Uterus (tissue), 4 donors: Measurements from ENCODE around the gene CPOX. TPM values are rescaled to one million over a fixed set of nuclear protein-coding genes. Genes with fewer than 3 reads are reported as not detected.

Experiments
- DNase-seq, 2 donors: peaks; one replicate each; pipeline ENCODE4 v3.0.0-alpha.2; 2019 to 2020
- H3K27ac ChIP-seq, 2 donors: fragments of 200-600 bp; sonication (generic); 1 replicate in 1 of 2; 2 replicates in 1 of 2; pipeline ENCODE4 v1.5.1; 2016 to 2018
- H3K27me3 ChIP-seq, 2 donors: fragments of 200-600 bp; sonication (generic); one replicate each; pipeline ENCODE4 v1.5.1; 2018 to 2019; ENCODE audit warnings: control low read depth in 1 of 2
- H3K36me3 ChIP-seq, 2 donors: fragments of 200-600 bp; sonication (generic); one replicate each; pipeline ENCODE4 v1.5.1; 2019; ENCODE audit warnings: control low read depth in 1 of 2
- H3K4me1 ChIP-seq, 2 donors: fragments of 200-600 bp; sonication (generic); one replicate each; pipeline ENCODE4 v1.5.1; 2018 to 2019; ENCODE audit warnings: control low read depth in 1 of 2
- H3K4me3 ChIP-seq, 2 donors: fragments of 200-600 bp; sonication (generic); 1 replicate in 1 of 2; 2 replicates in 1 of 2; pipeline ENCODE4 v1.5.1; 2018 to 2019; ENCODE audit warnings: mild to moderate bottlenecking in 1 of 2
- H3K9me3 ChIP-seq, 2 donors: fragments of 200-600 bp; sonication (generic); one replicate each; pipeline ENCODE4 v1.5.1; 2019; ENCODE audit warnings: control low read depth in 1 of 2
- POLR2A ChIP-seq, 2 donors: fragments of 450-650 bp; IDR thresholded peaks; one replicate each; pipeline ENCODE4 v1.6.1; 2016; ENCODE audit warnings: antibody characterized with exemption in 2 of 2, mild to moderate bottlenecking in 1 of 2, moderate library complexity in 1 of 2
- intact Hi-C: fragments of 100-400 bp; cut with DNase I; formaldehyde crosslinking; loops from one replicate; pipeline ENCODE4 v1.15.1; 2023; ENCODE audit warnings: low total_unique reads
- total RNA-seq, 4 donors: library from RNA; depleted of rRNA in 3 of 4; stranded (reverse); fragments of >200 nt in 3 of 4; gene quantifications; one replicate each; pipeline versions ENCODE4 v1.1.0 to v1.2.4, GENCODE V29; 2014 to 2023
- TF ChIP-seq, protein P1 (sequence below), 4 experiments: fragments of 200-600 bp in 2 of 4; fragments of 450-650 bp in 2 of 4; sonication (generic) in 2 of 4; IDR thresholded peaks; one replicate each; pipeline ENCODE4 v1.5.1; 2016 to 2019; ENCODE audit warnings: antibody characterized with exemption in 4 of 4, mild to moderate bottlenecking in 2 of 4, moderate library complexity in 1 of 4
- donor health status: DM: yes; HTN: yes; CAD: no.

The CPOX gene
- total RNA-seq, 4 donors from 2014 or later: 2.8 to 30.5 (median 17.7) TPM

DNA sequence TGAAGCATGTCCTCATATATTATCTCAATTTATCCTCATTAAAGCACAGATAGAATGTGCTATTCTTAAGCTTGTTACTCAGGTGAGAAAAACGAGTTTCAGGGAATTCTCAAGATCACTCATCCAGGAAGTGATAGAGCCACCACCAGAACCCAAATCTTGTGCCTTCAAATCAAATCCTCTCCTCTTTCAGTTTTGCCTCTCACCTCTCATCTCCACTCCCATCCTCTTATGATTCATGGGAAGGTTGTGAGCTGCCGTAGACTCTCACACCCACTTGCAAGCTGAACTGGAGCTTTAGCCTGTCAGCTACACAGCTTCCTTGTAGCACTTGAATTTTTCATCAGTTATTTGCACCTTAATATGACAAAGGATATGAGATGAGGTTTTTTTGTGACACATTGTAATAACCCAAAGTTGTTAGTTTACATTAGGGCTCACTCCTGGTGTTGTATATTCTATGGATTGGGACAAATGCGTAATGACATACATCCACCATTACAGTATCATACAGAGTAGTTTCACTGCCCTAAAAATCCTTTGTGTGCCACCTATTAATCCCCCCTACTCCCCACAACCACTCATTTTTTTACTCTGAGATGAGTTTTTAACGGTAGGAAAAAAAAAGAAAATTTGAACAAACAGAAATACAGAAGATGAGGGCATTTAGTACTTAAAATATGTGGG is 35.9 kb downstream of the CPOX start:
- no peaks in the 10 kb centered on the region for H3K36me3 ChIP-seq
- no peak overlapping the region for H3K4me3 ChIP-seq
- DNase-seq: no peak
- TF ChIP-seq, protein P1, sequence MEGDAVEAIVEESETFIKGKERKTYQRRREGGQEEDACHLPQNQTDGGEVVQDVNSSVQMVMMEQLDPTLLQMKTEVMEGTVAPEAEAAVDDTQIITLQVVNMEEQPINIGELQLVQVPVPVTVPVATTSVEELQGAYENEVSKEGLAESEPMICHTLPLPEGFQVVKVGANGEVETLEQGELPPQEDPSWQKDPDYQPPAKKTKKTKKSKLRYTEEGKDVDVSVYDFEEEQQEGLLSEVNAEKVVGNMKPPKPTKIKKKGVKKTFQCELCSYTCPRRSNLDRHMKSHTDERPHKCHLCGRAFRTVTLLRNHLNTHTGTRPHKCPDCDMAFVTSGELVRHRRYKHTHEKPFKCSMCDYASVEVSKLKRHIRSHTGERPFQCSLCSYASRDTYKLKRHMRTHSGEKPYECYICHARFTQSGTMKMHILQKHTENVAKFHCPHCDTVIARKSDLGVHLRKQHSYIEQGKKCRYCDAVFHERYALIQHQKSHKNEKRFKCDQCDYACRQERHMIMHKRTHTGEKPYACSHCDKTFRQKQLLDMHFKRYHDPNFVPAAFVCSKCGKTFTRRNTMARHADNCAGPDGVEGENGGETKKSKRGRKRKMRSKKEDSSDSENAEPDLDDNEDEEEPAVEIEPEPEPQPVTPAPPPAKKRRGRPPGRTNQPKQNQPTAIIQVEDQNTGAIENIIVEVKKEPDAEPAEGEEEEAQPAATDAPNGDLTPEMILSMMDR (IDR thresholded peaks at IDR 0.05): no peak
- no peak for TF ChIP-seq POLR2A (IDR thresholded peaks at IDR 0.05)
- H3K4me1 ChIP-seq: no peaks in the 10 kb centered on the region
- H3K27me3 ChIP-seq: no peaks in the 10 kb centered on the region
- H3K9me3 ChIP-seq: no peaks in the 10 kb centered on the region
- intact Hi-C loops: no loop called here
- H3K27ac ChIP-seq: no peak overlapping the region

GRCh38 chr3:98556164-98557130 is 37.0 kb downstream of the CPOX start:
- intact Hi-C loops: no loop called here
- no peaks in the 10 kb centered on the region for H3K9me3 ChIP-seq
- no peaks in the 10 kb centered on the region for H3K36me3 ChIP-seq
- H3K27me3 ChIP-seq: no peaks in the 10 kb centered on the region
- TF ChIP-seq, protein P1 (IDR thresholded peaks at IDR 0.05): no peak
- no peak for TF ChIP-seq POLR2A (IDR thresholded peaks at IDR 0.05)
- no peak overlapping the region for H3K4me3 ChIP-seq
- H3K4me1 ChIP-seq: no peaks in the 10 kb centered on the region
- no peak for DNase-seq
- no peak overlapping the region for H3K27ac ChIP-seq

GRCh38 chr3:98555025-98555379 is 38.4 kb downstream of the CPOX start:
- intact Hi-C loops: no loop called here
- Histone ChIP-seq H3K27me3 (no peaks in the 10 kb centered on the region), H3K36me3 (no peaks in the 10 kb centered on the region), H3K4me1 (no peaks in the 10 kb centered on the region), H3K4me3 (no peak overlapping the region), H3K27ac (no peak overlapping the region), H3K9me3 (no peaks in the 10 kb centered on the region)
- TF ChIP-seq POLR2A (IDR thresholded peaks at IDR 0.05): no peak
- TF ChIP-seq, protein P1 (IDR thresholded peaks at IDR 0.05): no peak
- DNase-seq: no peak

- no peak overlapping the region for H3K4me3 ChIP-seq
- H3K9me3 ChIP-seq: no peaks in the 10 kb centered on the region
- no peak for TF ChIP-seq POLR2A (IDR thresholded peaks at IDR 0.05)
- TF ChIP-seq, protein P1 (IDR thresholded peaks at IDR 0.05): no peak
- H3K36me3 ChIP-seq: no peaks in the 10 kb centered on the region
- no peaks in the 10 kb centered on the region for H3K27me3 ChIP-seq
- no peak overlapping the region for H3K27ac ChIP-seq
- intact Hi-C loops: no loop called here
- no peaks in the 10 kb centered on the region for H3K4me1 ChIP-seq
- DNase-seq: no peak
Measured at GRCh38 chr3:98554580-98554979, 38.8 kb downstream of the CPOX start.

DNA sequence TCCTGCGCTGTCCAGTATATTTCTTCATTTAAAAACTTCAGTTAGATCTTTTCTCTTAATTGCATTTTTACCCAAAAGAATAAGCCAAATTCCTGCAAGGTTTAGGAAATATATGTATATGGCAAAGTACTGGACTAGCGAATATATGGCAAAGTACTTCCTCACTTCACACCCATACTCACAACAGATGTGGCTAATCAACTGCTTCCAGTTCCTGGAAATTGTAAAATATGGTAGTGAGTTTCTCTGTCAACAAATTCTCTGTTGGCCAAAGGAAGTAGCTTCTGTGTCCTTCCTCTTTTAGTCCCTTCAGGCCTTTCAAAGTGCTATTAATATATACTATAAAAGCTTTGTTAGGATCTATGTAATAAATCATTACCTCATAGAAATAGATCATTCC is 39.7 kb downstream of the CPOX start:
- H3K36me3 ChIP-seq: no peaks in the 10 kb centered on the region
- H3K4me3 ChIP-seq: no peak overlapping the region
- no peaks in the 10 kb centered on the region for H3K9me3 ChIP-seq
- intact Hi-C loops: no loop called here
- TF ChIP-seq, protein P1 (IDR thresholded peaks at IDR 0.05): no peak
- H3K27me3 ChIP-seq: no peaks in the 10 kb centered on the region
- no peaks in the 10 kb centered on the region for H3K4me1 ChIP-seq
- no peak overlapping the region for H3K27ac ChIP-seq
- DNase-seq: no peak
